HG03280 (cell line): ENCODE data around the gene DIO3.
"Not testable (repeated sequence)": the region's sequence is repeated elsewhere in the genome, so short reads cannot be mapped to it uniquely, and the experiment has no call there.

ENCODE experiments used
- ATAC-seq: cut with Tn5 transposase; IDR thresholded peaks from one replicate; pipeline ENCODE4 v1.9.1; 2021; ENCODE audit warnings: mild to moderate bottlenecking, moderate library complexity; ENCODE audit not compliant: unreplicated experiment

DIO3 gene

DNA sequence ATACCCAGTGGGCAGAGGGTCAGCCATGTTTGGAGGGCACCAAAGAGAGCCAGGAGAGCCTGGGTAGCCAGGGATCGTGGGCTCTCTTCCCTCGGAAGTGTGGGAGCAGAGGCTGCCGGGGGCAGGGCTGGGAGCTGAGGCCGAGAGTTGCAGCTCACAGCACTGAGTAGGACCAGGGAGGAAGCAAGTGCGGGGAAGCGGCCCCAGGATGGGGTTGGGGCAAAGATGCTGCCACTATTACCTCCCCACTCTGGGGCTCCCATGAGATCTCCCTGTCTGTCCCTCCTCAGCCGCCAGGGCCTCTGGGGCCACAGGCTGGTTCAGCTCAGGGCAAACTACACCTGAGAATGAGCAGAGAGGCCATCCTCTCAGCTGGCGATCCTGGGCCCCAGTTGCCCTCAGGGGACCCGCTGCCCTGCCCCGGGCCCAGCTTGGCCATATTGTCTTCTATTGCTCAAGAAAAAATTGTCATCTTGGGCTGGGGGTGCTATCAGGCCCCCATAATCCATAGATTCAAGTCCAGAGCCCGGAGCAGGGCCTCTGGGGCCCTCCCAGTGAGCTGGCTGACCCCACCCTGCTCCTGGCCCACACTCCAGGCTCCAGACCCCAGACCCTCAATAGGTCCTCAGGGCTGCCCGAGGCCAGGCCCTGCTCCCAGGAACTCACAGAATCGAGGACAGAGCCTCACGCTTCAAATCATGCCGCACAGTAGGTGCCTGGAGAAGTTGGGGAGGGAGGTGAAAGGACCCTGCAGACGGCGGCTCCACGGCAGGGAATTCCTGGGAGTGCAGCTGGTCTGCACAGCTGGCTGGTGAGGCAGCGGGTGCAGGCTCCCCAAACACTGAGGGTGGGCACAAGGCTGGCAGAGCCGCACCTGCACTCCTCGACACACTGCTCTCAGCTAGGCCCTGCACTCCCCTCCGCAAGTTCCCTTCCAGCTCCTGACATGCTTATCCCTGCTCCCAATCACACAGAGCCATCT, 20.5 kb upstream of the DIO3 start:
- ATAC-seq = no peak

- no peak for ATAC-seq
Measured at GRCh38 chr14:101542391-101542790, 18.9 kb upstream of the DIO3 start.

- no peak for ATAC-seq
Measured at GRCh38 chr14:101543814-101544213, 17.5 kb upstream of the DIO3 start.

- ATAC-seq = no peak
Measured at GRCh38 chr14:101544550-101544949, 16.7 kb upstream of the DIO3 start.

- no peak for ATAC-seq
Measured at GRCh38 chr14:101546706-101547105, 14.6 kb upstream of the DIO3 start.

DNA sequence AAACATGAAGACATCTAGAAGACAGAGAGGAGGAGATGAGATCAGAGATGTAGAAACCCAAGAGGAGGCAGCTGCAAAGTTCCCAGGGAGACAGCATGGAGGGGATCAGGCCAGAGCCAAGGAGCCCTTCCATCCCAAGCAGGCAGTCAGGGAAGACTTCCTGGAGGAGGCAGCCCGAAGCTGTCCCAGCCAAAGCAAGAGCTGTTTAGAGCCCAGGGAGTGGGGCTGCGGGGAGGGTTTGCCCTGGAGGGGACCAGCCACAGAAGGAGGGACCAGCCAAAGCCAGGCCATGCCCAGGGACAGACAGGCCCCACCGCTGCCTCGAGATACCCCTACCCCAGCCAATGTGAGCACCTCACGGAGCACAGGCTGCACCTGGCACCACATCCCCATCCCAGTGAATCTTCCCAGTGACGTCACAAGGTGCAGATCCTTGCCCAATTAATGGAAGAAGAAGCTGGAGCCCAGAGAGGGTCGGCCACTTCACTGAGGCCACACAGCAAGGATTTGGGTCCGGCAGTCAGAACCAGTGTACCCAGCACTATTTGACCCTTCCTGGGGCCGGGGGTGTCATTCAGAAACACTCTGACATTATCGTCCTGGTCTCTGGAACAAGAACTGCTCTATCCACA, 14.1 kb upstream of the DIO3 start:
- ATAC-seq = no peak

DNA sequence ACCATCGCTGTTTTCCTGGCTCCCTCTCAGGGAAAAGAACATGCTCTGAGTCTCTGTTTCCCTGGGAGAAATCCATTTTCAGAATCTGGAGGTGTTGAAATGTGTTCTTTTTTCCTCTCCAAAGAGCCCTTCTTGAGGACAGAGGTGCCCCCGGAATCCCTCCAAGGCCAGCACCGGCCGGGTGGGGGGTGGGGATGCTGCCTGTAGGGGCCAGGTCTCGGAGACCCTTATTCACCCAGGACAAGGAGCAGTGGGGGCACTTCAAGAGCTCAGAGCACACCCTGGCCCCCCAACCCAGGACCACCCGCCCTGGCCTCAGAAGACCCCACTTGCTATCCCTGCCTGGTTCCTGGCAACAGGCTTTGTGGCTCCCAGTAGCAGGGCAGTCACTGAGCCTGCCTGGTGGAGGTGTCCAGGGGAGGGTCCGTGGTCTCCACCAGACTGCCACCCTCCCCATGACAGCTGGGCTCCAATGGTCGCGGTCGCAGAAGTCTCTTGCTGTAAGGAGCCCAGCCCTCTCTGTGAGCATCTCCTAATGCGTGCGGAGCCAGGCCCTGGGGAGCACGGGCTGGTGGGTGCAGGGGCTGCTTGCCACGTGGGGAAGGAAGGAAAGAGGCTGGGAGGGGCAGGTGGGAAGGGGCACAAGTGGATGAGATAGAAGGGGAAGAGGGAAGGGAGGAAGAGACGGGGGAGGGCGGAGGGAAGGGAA, 13.2 kb upstream of the DIO3 start:
- no peak for ATAC-seq

DNA sequence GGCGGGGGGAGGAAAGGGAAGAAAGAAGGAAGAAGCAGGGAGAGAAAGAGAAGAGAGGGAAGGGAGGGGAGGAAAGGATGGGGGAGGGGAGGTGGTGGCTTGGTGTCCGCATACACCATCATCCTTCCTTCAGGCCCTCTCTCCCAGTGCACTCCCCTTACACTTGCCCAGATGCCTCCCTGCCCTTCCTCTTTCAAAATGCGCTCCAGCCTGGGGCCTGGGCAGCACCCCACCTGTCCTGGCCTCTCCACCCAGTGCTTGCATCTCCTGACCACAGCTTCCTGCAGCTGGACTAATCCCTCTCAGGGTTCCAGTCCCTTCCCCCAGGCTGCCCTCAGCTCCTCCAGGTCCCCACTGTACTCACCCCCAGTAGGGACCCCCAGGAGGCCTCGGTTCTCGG, 12.6 kb upstream of the DIO3 start:
- ATAC-seq = no peak

GRCh38 chr14:101549154-101549553, 12.1 kb upstream of the DIO3 start:
- ATAC-seq = no peak

DNA sequence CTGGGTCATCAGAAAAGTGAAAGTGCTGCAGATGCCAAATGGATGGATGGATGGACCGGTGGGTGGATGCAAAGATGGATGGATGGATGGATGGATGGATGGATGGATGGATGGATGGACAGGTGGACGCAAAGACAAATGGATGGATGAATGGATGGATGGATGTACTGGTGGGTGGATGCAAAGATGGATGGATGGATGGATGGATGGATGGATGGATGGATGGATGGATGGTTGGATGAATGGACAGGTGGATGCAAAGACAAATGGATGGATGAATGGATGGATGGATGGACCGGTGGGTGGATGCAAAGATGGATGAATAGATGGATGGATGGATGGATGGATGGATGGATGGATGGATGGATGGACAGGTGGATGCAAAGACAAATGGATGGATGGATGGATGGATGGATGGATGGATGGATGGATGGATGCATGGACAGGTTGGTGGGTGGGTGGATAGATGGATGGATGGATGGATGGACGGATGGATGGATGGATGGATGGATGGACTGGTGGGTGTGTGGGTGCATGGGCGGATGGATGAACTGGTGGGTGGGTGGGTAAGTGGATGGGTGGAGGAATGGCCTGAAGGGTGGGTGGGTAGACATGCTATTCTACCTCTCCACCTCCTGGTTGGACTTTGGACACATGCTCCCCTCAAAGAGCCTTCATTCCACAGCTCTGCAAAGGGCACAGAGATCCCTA, 10.9 kb upstream of the DIO3 start:
- ATAC-seq = not testable (repeated sequence)

GRCh38 chr14:101551729-101552595, 9.3 kb upstream of the DIO3 start:
- no peak for ATAC-seq

DNA sequence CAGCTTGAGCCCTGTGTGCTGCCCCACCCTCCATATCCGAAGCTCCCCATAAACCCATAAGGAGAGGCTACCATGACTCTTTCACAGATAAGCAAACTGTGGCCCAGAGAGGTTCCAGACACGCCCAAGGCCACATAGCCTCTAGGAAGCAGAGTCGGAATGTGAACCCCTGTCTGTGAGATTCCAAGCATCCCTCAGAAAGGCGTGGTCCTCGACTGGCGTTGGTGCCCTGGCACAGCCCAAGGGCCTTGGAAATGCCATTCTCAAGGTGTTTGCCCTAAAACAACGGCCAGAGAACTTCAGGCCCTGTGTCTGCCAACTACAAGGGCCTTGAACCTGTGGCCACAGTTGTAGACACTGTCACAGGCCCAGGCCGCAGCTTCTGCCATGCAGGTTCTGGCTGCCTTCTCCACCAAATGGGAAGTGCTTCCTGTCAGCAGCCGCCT, 8.5 kb upstream of the DIO3 start:
- no peak for ATAC-seq

DNA sequence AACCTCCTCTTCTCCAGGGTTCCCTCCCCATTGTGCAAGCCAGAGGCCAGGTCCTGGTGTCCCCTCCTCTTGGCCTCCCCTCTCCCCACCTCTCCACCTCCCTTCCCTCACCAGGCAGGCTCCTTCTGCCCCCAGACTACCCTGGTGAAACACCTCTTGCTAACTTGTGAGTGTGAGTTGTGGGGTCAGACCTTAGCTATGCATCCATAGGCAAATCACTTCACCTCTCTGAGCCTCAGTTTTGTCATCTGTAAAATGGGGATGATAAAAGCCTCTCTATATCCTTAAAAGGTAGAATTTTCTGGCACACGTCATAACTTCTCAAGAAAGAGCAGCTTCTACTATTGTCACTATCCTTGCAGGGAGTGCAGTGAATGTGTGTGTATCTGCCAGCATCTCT, 7.9 kb upstream of the DIO3 start:
- no peak for ATAC-seq

- ATAC-seq = no peak
Measured at GRCh38 chr14:101553931-101554330, 7.4 kb upstream of the DIO3 start.

GRCh38 chr14:101554991-101555668, 6.2 kb upstream of the DIO3 start:
- ATAC-seq = no peak

DNA sequence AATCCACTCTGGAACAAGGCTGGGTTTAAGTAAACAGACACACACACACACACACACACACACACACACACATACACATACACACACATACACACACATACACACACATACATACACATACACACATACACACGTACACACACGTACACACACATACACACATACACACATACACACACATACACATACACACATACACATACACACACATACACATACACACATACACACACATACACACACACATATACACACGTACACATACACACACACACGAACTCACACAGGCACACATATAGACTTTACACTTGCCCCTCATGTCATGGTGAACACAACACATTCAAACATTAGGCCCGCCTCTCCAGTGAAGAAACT, 5.6 kb upstream of the DIO3 start:
- ATAC-seq = not testable (repeated sequence)

DNA sequence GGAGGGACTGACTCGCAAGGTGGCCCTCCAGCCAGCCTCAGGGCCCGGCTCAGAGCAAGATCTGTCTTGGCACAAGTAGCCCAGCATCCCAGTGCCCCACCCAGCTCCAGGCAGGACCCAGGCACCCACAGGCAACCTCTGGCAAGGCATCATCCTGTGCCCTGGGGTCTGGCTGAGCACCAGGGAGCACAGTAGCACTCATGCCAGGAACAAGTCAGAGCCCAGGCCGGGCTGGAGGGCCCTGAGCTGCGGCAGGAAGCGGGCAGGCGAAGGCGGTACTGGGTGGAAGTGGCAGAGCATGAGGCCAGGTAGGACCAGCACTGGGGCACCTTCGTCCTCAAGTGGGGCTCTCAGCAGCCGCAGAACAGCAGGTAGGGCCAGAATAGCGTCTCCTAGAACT, 5.2 kb upstream of the DIO3 start:
- ATAC-seq = no peak

DNA sequence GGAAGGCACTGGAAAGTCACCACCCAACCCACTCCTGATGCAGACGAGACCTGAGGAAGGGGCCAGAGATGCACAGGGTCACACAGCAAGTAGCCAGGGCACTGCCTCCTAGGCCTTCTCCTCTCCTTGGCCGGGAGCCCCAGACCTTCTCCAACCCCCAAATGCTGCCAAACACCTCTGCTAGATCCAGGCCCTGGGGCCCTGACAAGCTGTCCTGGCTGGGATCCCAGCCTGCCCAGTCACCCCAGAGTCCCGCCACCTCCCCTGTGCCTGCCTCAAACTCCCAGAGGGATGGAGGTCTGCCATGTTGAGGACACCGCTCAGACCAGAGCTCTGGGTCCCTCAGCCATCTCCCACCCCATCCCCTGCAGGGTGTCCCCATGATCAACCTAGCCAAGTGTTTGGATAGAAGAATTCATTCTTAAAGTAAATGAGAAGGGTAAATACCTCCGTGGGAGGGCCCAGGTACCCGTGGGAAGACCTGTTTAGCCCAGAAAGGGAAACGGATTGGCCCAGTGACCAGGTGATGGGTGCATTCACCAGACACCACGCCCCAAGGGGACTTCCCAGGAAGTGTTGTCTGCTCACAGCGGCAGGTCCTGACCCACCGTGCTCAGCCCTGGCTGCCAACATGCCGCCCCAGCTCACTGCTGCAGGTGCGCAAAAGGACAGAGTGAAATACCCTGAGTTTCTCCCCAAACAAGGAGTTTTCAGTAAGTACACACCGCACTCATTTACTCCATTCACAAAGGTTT, 4.6 kb upstream of the DIO3 start:
- ATAC-seq = no peak

DNA sequence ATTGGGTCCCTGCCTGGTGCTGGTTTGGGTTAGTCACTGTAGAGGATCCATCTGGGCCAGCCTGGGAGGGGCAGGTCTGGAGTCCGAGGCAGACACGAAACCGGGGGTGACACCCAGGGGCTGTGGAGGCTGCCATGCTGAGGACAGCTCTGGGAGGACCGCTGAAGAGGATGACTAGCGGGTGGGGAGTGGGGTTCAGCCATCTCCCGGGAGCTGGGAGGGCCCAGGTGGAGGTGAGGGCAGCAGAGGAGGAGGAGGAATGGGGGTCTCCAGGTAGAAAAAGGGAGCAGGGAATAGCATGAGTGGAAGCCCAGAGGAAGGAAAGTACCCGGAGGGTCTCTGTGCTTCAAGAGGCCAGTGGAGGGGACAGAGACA, 4.0 kb upstream of the DIO3 start:
- ATAC-seq = no peak
